MCF 10A (cell line): ENCODE measurements around the gene COL6A1. TPM values are rescaled to one million over a fixed set of nuclear protein-coding genes. Genes with fewer than 3 reads are reported as not detected.

Source experiments
- BruUV-seq: library from RNA; stranded (reverse); fragments of 400-500 nt; replicated peaks from 2 replicates; lab custom pipeline; 2021; lab: Mats Ljungman, UMichigan
- CTCF ChIA-PET: fragments of 300-600 bp; sonication (Branson Sonifier 250); formaldehyde crosslinking; extraction: SDS; loops from one replicate; lab custom pipeline; 2021; ENCODE audit warnings: antibody characterized with exemption, inconsistent platforms; lab: Yijun Ruan, JAX
- POLR2A ChIA-PET: fragments of 300-600, 350-650 bp; sonication (Branson Sonifier 250); formaldehyde crosslinking; extraction: SDS; loops from one replicate; lab custom pipeline; 2020; ENCODE audit warnings: antibody characterized with exemption, inconsistent platforms; lab: Yijun Ruan, JAX
- DNase-seq: peaks from one replicate; pipeline ENCODE4 v3.0.0-alpha.2; 2018; ENCODE audit not compliant: unreplicated experiment
- H3K27ac Mint-ChIP-seq: one replicate; pipeline ENCODE4 v1.8.0; 2022; ENCODE audit warnings: mild to moderate bottlenecking, low read depth, mixed read lengths; ENCODE audit not compliant: unreplicated experiment
- H3K27me3 Mint-ChIP-seq: one replicate; pipeline ENCODE4 v1.8.0; 2022; ENCODE audit warnings: mixed read lengths; ENCODE audit not compliant: insufficient read depth, unreplicated experiment
- H3K36me3 Mint-ChIP-seq: one replicate; pipeline ENCODE4 v1.8.0; 2022; ENCODE audit warnings: mild to moderate bottlenecking, moderate library complexity, mixed read lengths; ENCODE audit not compliant: insufficient read depth, unreplicated experiment
- H3K4me1 Mint-ChIP-seq: one replicate; pipeline ENCODE4 v1.8.0; 2022; ENCODE audit warnings: mixed read lengths; ENCODE audit not compliant: insufficient read depth, unreplicated experiment
- H3K4me3 Mint-ChIP-seq: one replicate; pipeline ENCODE4 v1.8.0; 2022; ENCODE audit warnings: mild to moderate bottlenecking, moderate library complexity, mixed read lengths; ENCODE audit not compliant: unreplicated experiment
- H3K9me3 Mint-ChIP-seq: one replicate; pipeline ENCODE4 v1.8.0; 2022; ENCODE audit warnings: mixed read lengths; ENCODE audit not compliant: unreplicated experiment
- intact Hi-C: fragments of 100-400 bp; cut with micrococcal nuclease; formaldehyde crosslinking; loops from 2 replicates; pipeline ENCODE4 v1.14.1; 2022
- total RNA-seq: library from RNA; stranded (reverse); gene quantifications from 2 replicates; pipeline ENCODE4 v1.2.3, GENCODE V29; 2022
- TF ChIP-seq, protein P1 (sequence below): fragments of 200-600 bp; IDR thresholded peaks from one replicate; pipeline ENCODE4 v1.8.0; 2022; ENCODE audit warnings: antibody characterized with exemption, mild to moderate bottlenecking; ENCODE audit not compliant: unreplicated experiment

The COL6A1 gene
- total RNA-seq, 1 experiment from 2014 or later: 3.2 TPM

- TF ChIP-seq, protein P1, sequence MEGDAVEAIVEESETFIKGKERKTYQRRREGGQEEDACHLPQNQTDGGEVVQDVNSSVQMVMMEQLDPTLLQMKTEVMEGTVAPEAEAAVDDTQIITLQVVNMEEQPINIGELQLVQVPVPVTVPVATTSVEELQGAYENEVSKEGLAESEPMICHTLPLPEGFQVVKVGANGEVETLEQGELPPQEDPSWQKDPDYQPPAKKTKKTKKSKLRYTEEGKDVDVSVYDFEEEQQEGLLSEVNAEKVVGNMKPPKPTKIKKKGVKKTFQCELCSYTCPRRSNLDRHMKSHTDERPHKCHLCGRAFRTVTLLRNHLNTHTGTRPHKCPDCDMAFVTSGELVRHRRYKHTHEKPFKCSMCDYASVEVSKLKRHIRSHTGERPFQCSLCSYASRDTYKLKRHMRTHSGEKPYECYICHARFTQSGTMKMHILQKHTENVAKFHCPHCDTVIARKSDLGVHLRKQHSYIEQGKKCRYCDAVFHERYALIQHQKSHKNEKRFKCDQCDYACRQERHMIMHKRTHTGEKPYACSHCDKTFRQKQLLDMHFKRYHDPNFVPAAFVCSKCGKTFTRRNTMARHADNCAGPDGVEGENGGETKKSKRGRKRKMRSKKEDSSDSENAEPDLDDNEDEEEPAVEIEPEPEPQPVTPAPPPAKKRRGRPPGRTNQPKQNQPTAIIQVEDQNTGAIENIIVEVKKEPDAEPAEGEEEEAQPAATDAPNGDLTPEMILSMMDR: no peak
- H3K36me3 Mint-ChIP-seq: peaks cover 4% of the 10 kb centered on the region
- no peak overlapping the region for H3K4me3 Mint-ChIP-seq
- H3K27ac Mint-ChIP-seq: no peak overlapping the region
- H3K9me3 Mint-ChIP-seq: no peaks in the 10 kb centered on the region
- no TSS peak for BruUV-seq
- H3K4me1 Mint-ChIP-seq: no peaks in the 10 kb centered on the region
- ChIA-PET POLR2A (no interaction called here), CTCF (no interaction called here)
- no peak for DNase-seq
- H3K27me3 Mint-ChIP-seq: peaks cover 18% of the 10 kb centered on the region
- intact Hi-C loops: no loop called here
Measured at GRCh38 chr21:45987121-45987711, 5.6 kb downstream of the COL6A1 start.

DNA sequence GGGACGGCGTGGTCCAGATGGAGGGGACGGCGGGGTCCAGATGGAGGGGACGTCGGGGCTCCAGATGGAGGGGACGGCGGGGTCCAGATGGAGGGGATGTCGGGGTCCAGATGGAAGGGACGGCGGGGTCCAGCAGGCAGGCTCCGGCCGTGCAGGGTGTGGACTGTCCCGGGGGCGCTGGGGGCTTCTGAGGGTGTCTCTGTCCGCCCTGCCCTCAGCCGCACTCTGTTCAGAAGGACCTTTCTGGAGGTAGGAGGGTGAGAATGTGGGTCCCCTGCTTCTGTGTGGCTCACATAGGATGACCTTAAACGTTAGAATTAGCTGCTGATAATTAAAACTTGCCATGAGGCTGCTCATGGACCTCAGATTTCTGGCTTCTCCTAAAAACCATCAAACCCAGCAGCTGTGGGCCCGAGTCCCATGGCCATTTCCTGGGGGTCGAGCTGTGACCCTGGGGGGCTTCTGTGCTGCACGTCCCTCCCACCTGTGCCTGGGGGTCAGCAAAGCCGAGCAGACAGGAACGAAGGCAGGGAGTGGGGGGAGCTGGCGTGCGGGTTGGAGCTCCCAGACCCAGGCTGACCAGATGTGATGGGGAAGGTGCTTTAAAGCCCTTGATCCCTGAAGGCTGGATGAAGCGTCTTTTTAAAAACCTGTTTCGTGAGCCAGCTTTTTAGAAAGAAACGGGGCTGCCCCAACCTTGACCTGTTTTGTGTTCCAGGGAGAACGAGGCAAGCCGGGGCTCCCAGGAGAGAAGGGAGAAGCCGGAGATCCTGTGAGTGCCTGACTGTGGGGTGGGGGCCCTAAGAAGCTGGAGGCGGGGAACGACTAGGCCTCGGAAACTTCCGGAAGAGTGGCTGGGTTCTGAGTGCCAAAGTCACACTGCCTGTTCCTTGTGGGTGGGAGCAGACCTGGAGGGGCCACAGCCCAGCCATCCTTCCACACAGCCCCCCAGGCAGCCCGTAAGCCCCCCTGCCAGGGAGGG is 7.1 kb downstream of the COL6A1 start:
- POLR2A ChIA-PET: no interaction called here

DNA sequence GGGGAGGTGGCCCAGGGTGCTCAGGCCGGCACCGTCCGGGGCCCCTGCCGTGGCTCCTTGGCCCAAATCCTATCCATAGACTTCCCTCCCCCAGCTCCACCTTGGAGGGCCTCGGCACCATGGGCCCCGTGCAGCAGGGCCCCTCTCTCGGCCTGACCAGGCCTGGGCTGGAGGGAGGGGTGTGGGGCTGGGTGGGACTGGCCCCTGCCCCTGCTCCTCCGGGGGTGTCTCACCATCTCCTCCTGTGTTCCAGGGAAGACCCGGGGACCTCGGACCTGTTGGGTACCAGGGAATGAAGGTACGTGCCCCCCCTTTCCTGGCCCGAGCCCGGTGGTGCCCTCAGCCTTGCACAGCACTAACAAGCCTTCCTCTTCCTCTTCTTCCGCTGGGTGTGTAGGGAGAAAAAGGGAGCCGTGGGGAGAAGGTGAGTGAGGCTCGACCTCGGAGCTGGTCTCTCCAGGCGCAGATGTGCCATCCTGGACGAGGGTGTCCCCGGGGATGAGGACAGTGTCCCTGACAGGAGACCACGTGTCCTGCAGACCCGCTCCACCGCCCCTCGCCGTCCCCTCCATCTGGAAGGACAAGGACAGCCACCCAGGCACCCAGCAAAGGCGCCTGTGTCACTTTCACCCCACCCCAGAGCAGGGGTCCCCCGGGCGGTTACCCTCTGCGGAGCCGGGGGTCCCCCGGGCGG is 7.9 kb downstream of the COL6A1 start:
- H3K27ac Mint-ChIP-seq: no peak overlapping the region
- POLR2A ChIA-PET: no interaction called here
- TF ChIP-seq, protein P1: no peak
- no peak overlapping the region for H3K4me3 Mint-ChIP-seq
- no peaks in the 10 kb centered on the region for H3K4me1 Mint-ChIP-seq
- intact Hi-C loops: no loop called here
- H3K36me3 Mint-ChIP-seq: peaks cover 4% of the 10 kb centered on the region
- H3K27me3 Mint-ChIP-seq: peaks cover 12% of the 10 kb centered on the region
- BruUV-seq: no TSS peak
- CTCF ChIA-PET: interaction anchor here (0.6 kb wide), 1 partner anchor 18 kb away, joined by 3 read pairs; no protein-coding TSS in a partner anchor
- no peaks in the 10 kb centered on the region for H3K9me3 Mint-ChIP-seq
- no peak for DNase-seq

More for the DNA sequence above, 7.1 kb downstream of the COL6A1 start:
- H3K4me1 Mint-ChIP-seq: no peaks in the 10 kb centered on the region
- no TSS peak for BruUV-seq
- TF ChIP-seq, protein P1: no peak
- H3K27me3 Mint-ChIP-seq: peaks cover 18% of the 10 kb centered on the region
- DNase-seq: no peak
- no peak overlapping the region for H3K4me3 Mint-ChIP-seq
- peaks cover 4% of the 10 kb centered on the region for H3K36me3 Mint-ChIP-seq
- no peak overlapping the region for H3K27ac Mint-ChIP-seq
- no peaks in the 10 kb centered on the region for H3K9me3 Mint-ChIP-seq
- intact Hi-C loops: no loop called here
- CTCF ChIA-PET: no interaction called here
